Motor neuron (in vitro differentiated cells): ENCODE results near the gene BLID. TPM values are rescaled to one million over a fixed set of nuclear protein-coding genes. Genes with fewer than 3 reads are reported as not detected.

Experiments used
- ATAC-seq, 8 experiments: fragments of 200-7000 bp; cut with Tn5 transposase; replicated peaks in 6 of 8; 2 replicates each; pipeline ENCODE4 v1.8.0; 2021; ENCODE audit warnings: mild to moderate bottlenecking in 8 of 8, moderate library complexity in 8 of 8
- H3K27ac ChIP-seq, 2 donors: fragments of 250-450 bp; sonication (Bioruptor Pico); 2 replicates each; pipeline ENCODE4 v1.9.0; 2021; ENCODE audit warnings: antibody characterized with exemption in 2 of 2, mild to moderate bottlenecking in 2 of 2, moderate library complexity in 1 of 2
- H3K4me1 ChIP-seq, 2 donors: fragments of 250-450 bp; sonication (Bioruptor Pico); replicated peaks in 1 of 2; 2 replicates each; pipeline ENCODE4 v1.6.1; 2021; ENCODE audit warnings: antibody characterized with exemption in 2 of 2, mild to moderate bottlenecking in 2 of 2, moderate library complexity in 1 of 2
- H3K4me3 ChIP-seq, 5 donors: fragments of 250-450 bp; sonication (Bioruptor Pico); 2 replicates each; pipeline ENCODE4 v1.9.0; 2021; ENCODE audit warnings: antibody characterized with exemption in 5 of 5, mild to moderate bottlenecking in 5 of 5, moderate library complexity in 4 of 5
- WGBS, 10 experiments: fragments of 450-650 bp; shearing (Covaris generic); methylation state at CpG; one replicate each; pipeline ENCODE4 v1.0.0; 2022; 5-methylcytosine and 5-hydroxymethylcytosine counted together
- in situ Hi-C, 9 experiments: fragments of 400-800 bp; cut with MboI; loops; one replicate each; pipeline ENCODE4 v1.15.0; 2021; ENCODE audit warnings: low sequenced_read_pairs in 9 of 9, low pct_unique_long_range_greater_than_20kb in 2 of 9; ENCODE audit not compliant: unreplicated experiment in 9 of 9
- total RNA-seq, 8 experiments: library from RNA; unstranded; fragments of 300-600 nt; gene quantifications; 2 replicates each; pipeline versions ENCODE4 v1.2.3 to v1.2.4, GENCODE V29; 2022

The BLID gene
- total RNA-seq, 8 experiments from 2014 or later = 0.25 to 7.3 (median 1.4) TPM

GRCh38 chr11:122154227-122154626 is 38.2 kb upstream of the BLID start:
- in situ Hi-C loops = no loop called here

GRCh38 chr11:122153746-122154145 is 37.7 kb upstream of the BLID start:
- ATAC-seq = no peak
- Histone ChIP-seq H3K4me1 (peaks cover 6 to 14% of the 10 kb centered on the region in 2 donors), H3K4me3 (no peak overlapping the region), H3K27ac (no peak overlapping the region)
- 63 to 100% (median 86%) methylated on average over 1 to 2 of the region's 2 CpGs for WGBS, 10 experiments
- in situ Hi-C loops = no loop called here

More at GRCh38 chr11:122154227-122154626, 38.2 kb upstream of the BLID start:
- no peak overlapping the region for H3K4me3 ChIP-seq
- peaks cover 11 to 14% of the 10 kb centered on the region in 2 donors for H3K4me1 ChIP-seq
- ATAC-seq = no peak
- WGBS, 10 experiments = 68 to 100% (median 83%) methylated on average over 1 to 6 of the region's 6 CpGs
- H3K27ac ChIP-seq = no peak overlapping the region

- peaks cover 0 to 23% of the 10 kb centered on the region in 2 donors for H3K4me1 ChIP-seq
- peak in 1 of 8 experiments; percentile 55 for ATAC-seq
- no peak overlapping the region for H3K4me3 ChIP-seq
- in situ Hi-C loops = no loop called here
- 0 to 100% (median 69%) methylated on average over 1 to 5 of the region's 5 CpGs for WGBS, 10 experiments
- no peak overlapping the region for H3K27ac ChIP-seq
These were observed 34.5 kb upstream of the BLID start for GRCh38 chr11:122150216-122151124.

- ATAC-seq = no peak
These were observed 33.2 kb upstream of the BLID start for GRCh38 chr11:122149202-122149601.

GRCh38 chr11:122146475-122146874 is 30.5 kb upstream of the BLID start:
- 40 to 100% (median 92%) methylated on average over 1 to 2 of the region's 2 CpGs; no CpG with 5 or more reads in 1 of the 10 experiments for WGBS, 10 experiments
- ATAC-seq = no peak
- Histone ChIP-seq H3K4me1 (peaks cover 11 to 39% of the 10 kb centered on the region in 2 donors), H3K4me3 (no peak overlapping the region), H3K27ac (no peak overlapping the region)
- in situ Hi-C loops = no loop called here

More at GRCh38 chr11:122149202-122149601, 33.2 kb upstream of the BLID start:
- Histone ChIP-seq H3K27ac (no peak overlapping the region), H3K4me1 (peaks cover 0 to 23% of the 10 kb centered on the region in 2 donors), H3K4me3 (no peak overlapping the region)
- WGBS, 10 experiments = 50 to 100% (median 74%) methylated on average over 1 to 4 of the region's 4 CpGs; no CpG with 5 or more reads in 1 of the 10 experiments
- in situ Hi-C loops = no loop called here

- Histone ChIP-seq H3K4me3 (no peak overlapping the region), H3K27ac (no peak overlapping the region), H3K4me1 (peaks cover 12 to 46% of the 10 kb centered on the region in 2 donors)
- in situ Hi-C loops = no loop called here
- peak in 2 of 8 experiments; percentile 28 to 32 for ATAC-seq
These were observed 29.8 kb upstream of the BLID start for GRCh38 chr11:122145715-122146274.

- no peak overlapping the region for H3K4me3 ChIP-seq
- 83 to 100% (median 100%) methylated on average over 1 to 3 of the region's 3 CpGs; no CpG with 5 or more reads in 1 of the 10 experiments for WGBS, 10 experiments
- no peak for ATAC-seq
- H3K27ac ChIP-seq = no peak overlapping the region
- peaks cover 12 to 52% of the 10 kb centered on the region in 2 donors for H3K4me1 ChIP-seq
- in situ Hi-C loops = no loop called here
These were observed 28.7 kb upstream of the BLID start for GRCh38 chr11:122144752-122145151.

- WGBS, 10 experiments = 7 to 100% (median 44%) methylated on average over 2 to 6 of the region's 7 CpGs; no CpG with 5 or more reads in 2 of the 10 experiments
- Histone ChIP-seq H3K4me3 (peak overlapping the region in 1 of 5 donors; percentile 5), H3K4me1 (peaks cover 12 to 34% of the 10 kb centered on the region in 2 donors), H3K27ac (peak overlapping the region in 1 of 2 donors; percentile 11)
- ATAC-seq = peak in 5 of 8 experiments; percentile 90 to 96 (median 92)
- in situ Hi-C loops = no loop called here
These were observed 25.7 kb upstream of the BLID start for GRCh38 chr11:122141725-122142124.

- peak in 1 of 8 experiments; percentile 87 for ATAC-seq
- WGBS, 10 experiments = 7 to 86% (median 52%) methylated on average over 1 to 2 of the region's 2 CpGs; no CpG with 5 or more reads in 2 of the 10 experiments
- in situ Hi-C loops = no loop called here
- Histone ChIP-seq H3K27ac (no peak overlapping the region), H3K4me1 (peaks cover 12 to 29% of the 10 kb centered on the region in 2 donors), H3K4me3 (no peak overlapping the region)
These were observed 24.5 kb upstream of the BLID start for GRCh38 chr11:122140500-122140899.

- Histone ChIP-seq H3K4me3 (no peak overlapping the region), H3K27ac (no peak overlapping the region), H3K4me1 (peaks cover 12 to 29% of the 10 kb centered on the region in 2 donors)
- in situ Hi-C loops = no loop called here
- WGBS, 10 experiments = 40 to 100% (median 86%) methylated on average over 1 of the region's 1 CpG; no CpG with 5 or more reads in 5 of the 10 experiments
- ATAC-seq = no peak
These were observed 23.5 kb upstream of the BLID start for GRCh38 chr11:122139595-122139866.

- 0 to 100% (median 85%) methylated on average over 1 to 5 of the region's 5 CpGs; no CpG with 5 or more reads in 1 of the 10 experiments for WGBS, 10 experiments
- Histone ChIP-seq H3K4me1 (peaks cover 12 to 29% of the 10 kb centered on the region in 2 donors), H3K4me3 (no peak overlapping the region), H3K27ac (no peak overlapping the region)
- in situ Hi-C loops = no loop called here
- ATAC-seq = no peak
These were observed 23.0 kb upstream of the BLID start for GRCh38 chr11:122138744-122139594.

- no peak overlapping the region for H3K4me3 ChIP-seq
- no peak overlapping the region for H3K27ac ChIP-seq
- peak in 4 of 8 experiments; percentile 27 to 90 (median 73) for ATAC-seq
- WGBS, 10 experiments = 0 to 100% (median 58%) methylated on average over 1 to 2 of the region's 2 CpGs
- in situ Hi-C loops = no loop called here
- peaks cover 9 to 20% of the 10 kb centered on the region in 2 donors for H3K4me1 ChIP-seq
These were observed 21.2 kb upstream of the BLID start for GRCh38 chr11:122137078-122137793.
